ENCODE data around the gene GLTPD2. TPM values are rescaled to one million over a fixed set of nuclear protein-coding genes. Genes with fewer than 3 reads are reported as not detected.

The GLTPD2 gene
- total RNA-seq, 1 experiment from 2014 or later, result not detected

DNA sequence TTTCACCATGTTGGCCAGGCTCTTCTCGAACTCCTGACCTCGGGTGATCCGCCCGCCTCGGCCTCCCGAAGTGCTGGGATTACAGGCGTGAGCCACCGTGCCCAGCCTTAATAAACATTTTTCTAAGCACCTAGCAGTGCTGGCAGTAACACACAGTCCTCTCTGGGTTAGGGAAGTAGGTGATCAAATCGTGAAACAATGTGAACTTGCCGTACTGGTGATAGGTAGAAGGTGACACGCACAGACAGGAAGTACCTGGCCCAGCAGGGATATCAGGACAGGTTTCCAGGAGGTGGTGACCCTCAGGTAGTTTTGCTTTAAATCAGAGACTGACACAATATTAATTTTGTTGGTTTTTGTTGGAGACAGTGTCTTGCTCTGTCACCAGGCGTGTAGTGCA is 22.7 kb downstream of the GLTPD2 start:
- Histone ChIP-seq H2BK15ac (ENCODE audit: low read depth, low read length) (no peak overlapping the region), H4K8ac (replicated peaks; ENCODE audit: insufficient read length, low read depth, low read length) (no peak overlapping the region), H2AFZ (ENCODE audit: low read length) (no peak overlapping the region), H2BK12ac (ENCODE audit: insufficient read length, low read depth, low read length) (no peak overlapping the region), H2BK120ac (ENCODE audit: low read depth, low read length, poor library complexity, severe bottlenecking) (no peak overlapping the region), H4K91ac (ENCODE audit: insufficient read length, low read depth, low read length) (no peak overlapping the region), H2BK20ac (ENCODE audit: low read depth, low read length, poor library complexity, severe bottlenecking) (no peak overlapping the region), H2BK5ac (ENCODE audit: insufficient read length, low read length) (no peak overlapping the region), H3K14ac (ENCODE audit: insufficient read depth, low read length) (no peak overlapping the region), H3T11ph (ENCODE audit: low read length) (no peak overlapping the region), H3K4me1 (ENCODE audit: insufficient read depth, low read length) (no peaks in the 10 kb centered on the region), H4K5ac (ENCODE audit: insufficient read length, low read depth, low read length) (no peak overlapping the region), H3K9me3 (ENCODE audit: control insufficient read depth, low read depth, low read length) (no peaks in the 10 kb centered on the region), H3K9ac (ENCODE audit: extremely low read depth, insufficient read length, low read length) (no peak overlapping the region), H3K4me2 (ENCODE audit: insufficient read depth, insufficient read length, low read length) (no peak overlapping the region), H3K27ac (ENCODE audit: insufficient read length, low read depth, low read length) (no peak overlapping the region), H3K79me2 (ENCODE audit: insufficient read depth, low read length) (no peaks in the 10 kb centered on the region), H3K23me2 (ENCODE audit: insufficient read length, low read depth, low read length, poor library complexity, severe bottlenecking) (peaks cover 5% of the 10 kb centered on the region), H2AK5ac (ENCODE audit: insufficient read length, low read length) (no peak overlapping the region), H3K18ac (ENCODE audit: insufficient read length, low read depth, low read length) (no peak overlapping the region), H3K27me3 (ENCODE audit: insufficient read depth, low read length) (no peaks in the 10 kb centered on the region), H3K79me1 (ENCODE audit: insufficient read depth, low read depth, low read length, poor library complexity, severe bottlenecking) (no peaks in the 10 kb centered on the region), H3K4ac (ENCODE audit: low read depth, low read length) (no peak overlapping the region), H4K20me1 (ENCODE audit: control insufficient read depth, insufficient read depth, insufficient read length) (no peaks in the 10 kb centered on the region), H3K56ac (ENCODE audit: insufficient read length, low read depth, low read length) (no peak overlapping the region), H3K23ac (ENCODE audit: insufficient read length, low read depth, low read length) (no peak overlapping the region)
- TF ChIP-seq, protein P1, sequence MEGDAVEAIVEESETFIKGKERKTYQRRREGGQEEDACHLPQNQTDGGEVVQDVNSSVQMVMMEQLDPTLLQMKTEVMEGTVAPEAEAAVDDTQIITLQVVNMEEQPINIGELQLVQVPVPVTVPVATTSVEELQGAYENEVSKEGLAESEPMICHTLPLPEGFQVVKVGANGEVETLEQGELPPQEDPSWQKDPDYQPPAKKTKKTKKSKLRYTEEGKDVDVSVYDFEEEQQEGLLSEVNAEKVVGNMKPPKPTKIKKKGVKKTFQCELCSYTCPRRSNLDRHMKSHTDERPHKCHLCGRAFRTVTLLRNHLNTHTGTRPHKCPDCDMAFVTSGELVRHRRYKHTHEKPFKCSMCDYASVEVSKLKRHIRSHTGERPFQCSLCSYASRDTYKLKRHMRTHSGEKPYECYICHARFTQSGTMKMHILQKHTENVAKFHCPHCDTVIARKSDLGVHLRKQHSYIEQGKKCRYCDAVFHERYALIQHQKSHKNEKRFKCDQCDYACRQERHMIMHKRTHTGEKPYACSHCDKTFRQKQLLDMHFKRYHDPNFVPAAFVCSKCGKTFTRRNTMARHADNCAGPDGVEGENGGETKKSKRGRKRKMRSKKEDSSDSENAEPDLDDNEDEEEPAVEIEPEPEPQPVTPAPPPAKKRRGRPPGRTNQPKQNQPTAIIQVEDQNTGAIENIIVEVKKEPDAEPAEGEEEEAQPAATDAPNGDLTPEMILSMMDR (conservative IDR thresholded peaks at IDR 0.05), result no peak
- H3K27me3 Mint-ChIP-seq (ENCODE audit: low read depth), result no peaks in the 10 kb centered on the region; the same call in 1 of the 2 replicates
- WGBS (ENCODE audit: extremely low coverage, insufficient read length, low lambda C conversion rate), result no CpG with 5 or more reads among the region's 12 CpGs
- H3K9me3 Mint-ChIP-seq, result peaks cover 2% of the 10 kb centered on the region in 2 experiments; a peak in 4 of 5 replicates
- no peak overlapping the region for H3K4me3 Mint-ChIP-seq
- no peak overlapping the region; a peak in 1 of 7 replicates for H3K27ac Mint-ChIP-seq
- DNase-seq, result no peak
- peaks cover 11% of the 10 kb centered on the region in 2 experiments for H3K4me1 Mint-ChIP-seq
- peaks cover 20 to 57% (median 46%) of the 10 kb centered on the region in 3 experiments for H3K36me3 Mint-ChIP-seq (ENCODE audit: insufficient read depth in 1 of 3, low read depth in 3 of 3)
